ENCODE data around the gene TMEM218. TPM values are rescaled to one million over a fixed set of nuclear protein-coding genes. Genes with fewer than 3 reads are reported as not detected.

TMEM218 gene
- total and polyA plus RNA-seq, 2 donors (not counting 3 experiments of a cell fraction or from before 2014, with no cell fraction given): 23.8 to 45.1 TPM

- no peak overlapping the region for H3K27ac ChIP-seq (ENCODE audit: insufficient read depth, low read depth, low read length)
- TF ChIP-seq CTCF (IDR thresholded peaks at IDR 0.05; ENCODE audit: extremely low read depth in 1 of 2, insufficient read depth in 1 of 2, low read depth in 1 of 2, low read length in 2 of 2): no peak
- no peak for TF ChIP-seq FOS (IDR thresholded peaks at IDR 0.05; ENCODE audit: borderline replicate concordance, insufficient read depth, low read length)
- no peak for TF ChIP-seq EZH2 (IDR thresholded peaks at IDR 0.05; ENCODE audit: borderline replicate concordance, low read depth, low read length, severe bottlenecking)
- TF ChIP-seq GATA2 (IDR thresholded peaks at IDR 0.05; ENCODE audit: insufficient read depth, insufficient read length, low read depth, low read length): no peak
- TF ChIP-seq MYC (IDR thresholded peaks at IDR 0.05; ENCODE audit: low read depth, low read length): no peak
- TF ChIP-seq JUN (IDR thresholded peaks at IDR 0.05; ENCODE audit: borderline replicate concordance, insufficient read depth, insufficient read length, low read depth): no peak
- TF ChIP-seq POLR2A (IDR thresholded peaks at IDR 0.05; ENCODE audit: low read depth, low read length): no peak
- dilution Hi-C loops (cut with MboI; ENCODE audit: extremely low pct_ligation_motif_present, low sequenced_read_pairs) (no loop called here), intact Hi-C loops (cut with micrococcal nuclease) (no loop called here)
- H3K4me1 ChIP-seq (ENCODE audit: control insufficient read depth, extremely low read depth, insufficient read depth, low read length): peaks cover 12% of the 10 kb centered on the region
- no peak overlapping the region for H3K4me2 ChIP-seq (ENCODE audit: insufficient read depth, low read length)
- H3K9me3 ChIP-seq (replicated peaks; ENCODE audit: control insufficient read depth, insufficient read depth, low read length): no peaks in the 10 kb centered on the region
- no peak overlapping the region for H3K4me3 ChIP-seq (replicated peaks in 1 of 3; ENCODE audit: insufficient read depth in 1 of 3, low read depth in 1 of 3, low read length in 3 of 3)
- H3K9ac ChIP-seq (replicated peaks; ENCODE audit: extremely low read depth, insufficient read depth, low read length): no peak overlapping the region
- no peak for DNase-seq (ENCODE audit: low read depth, low spot score)
- POLR2A ChIA-PET: no interaction called here
- CTCF ChIA-PET: interaction anchor here (0.5 to 1.2 kb wide), 4 partner anchors 22 to 266 kb away, joined by 3 to 4 read pairs (median 3); partner anchors contain the start of genes ROBO4 and SLC37A2
- no peaks in the 10 kb centered on the region for H3K36me3 ChIP-seq (ENCODE audit: control insufficient read depth in 2 of 2, extremely low read depth in 1 of 2, insufficient read depth in 2 of 2, low read length in 2 of 2)
- H3K79me2 ChIP-seq (ENCODE audit: control insufficient read depth, insufficient read depth, low read length): no peaks in the 10 kb centered on the region
- BruUV-seq (replicated peaks): no TSS peak
- no peak for FAIRE-seq
- no peaks in the 10 kb centered on the region for H4K20me1 ChIP-seq (replicated peaks; ENCODE audit: control insufficient read depth, extremely low read depth, insufficient read depth, low read length)
- no peaks in the 10 kb centered on the region for H3K9me1 ChIP-seq (replicated peaks; ENCODE audit: control insufficient read depth, extremely low read depth, insufficient read depth, low read length)
- H2AFZ ChIP-seq (ENCODE audit: low read depth, low read length): no peak overlapping the region
- H3K27me3 ChIP-seq (ENCODE audit: control insufficient read depth in 2 of 2, insufficient read depth in 2 of 2, low read length in 2 of 2): no peaks in the 10 kb centered on the region
These were observed 26.6 kb downstream of the TMEM218 start for GRCh38 chr11:125084761-125085231.
